K562 (cell line): Measurements from ENCODE around the gene FAM151A. TPM values are rescaled to one million over a fixed set of nuclear protein-coding genes. Genes with fewer than 3 reads are reported as not detected.

ENCODE experiments used
- ATAC-seq: fragments of 200-7000 bp; cut with Tn5 transposase; 3 replicates; pipeline ENCODE4 v1.9.1; 2020; ENCODE audit warnings: moderate library complexity
- BruUV-seq: library from RNA; stranded (reverse); fragments of 400-500 nt; replicated peaks from 2 replicates; lab custom pipeline; 2021; lab: Mats Ljungman, UMichigan
- CTCF ChIA-PET: fragments of 300-600 bp; formaldehyde crosslinking; extraction: SDS; loops from one replicate; lab custom pipeline; 2021; ENCODE audit warnings: low intra/inter-chr PET ratio; lab: Yijun Ruan, JAX
- POLR2A ChIA-PET: fragments of 300-600, 350-650 bp; sonication (Branson Sonifier 250); formaldehyde crosslinking; extraction: SDS; loops from one replicate; lab custom pipeline; 2021; ENCODE audit warnings: antibody characterized with exemption, inconsistent platforms; lab: Yijun Ruan, JAX
- DNase-seq, 4 experiments: peaks; one replicate each; pipeline versions ENCODE4 v3.0.0 to v3.0.0-alpha.2; 2011 to 2018; ENCODE audit warnings: low spot score in 3 of 4, mixed read lengths in 3 of 4; ENCODE audit errors: extremely low read depth in 1 of 4
- FAIRE-seq: peaks from 2 replicates; lab custom pipeline; 2011; peaks lifted over from hg19 to GRCh38; lab: Jason Lieb, UNC
- H2AFZ ChIP-seq: 2 replicates; pipeline ENCODE4 v1.6.0; 2011; ENCODE audit warnings: low read depth, low read length, control low read depth, inconsistent platforms
- H3K27ac ChIP-seq: fragments of 200-600 bp; 3 replicates; pipeline ENCODE4 v1.8.0; 2011; ENCODE audit warnings: low read depth, mild to moderate bottlenecking, control low read depth, inconsistent platforms, low read length, moderate library complexity, mixed read lengths; ENCODE audit errors: extremely low read depth
- H3K27me3 ChIP-seq, 2 experiments: fragments of 300-600 bp in 1 of 2; 2 replicates in 1 of 2; 3 replicates in 1 of 2; pipeline versions ENCODE4 v1.6.0 to v1.8.0; 2011; ENCODE audit warnings: inconsistent platforms in 2 of 2, low read length in 2 of 2, mild to moderate bottlenecking in 1 of 2, mixed read lengths in 1 of 2, moderate library complexity in 1 of 2; ENCODE audit not compliant: control insufficient read depth in 2 of 2, insufficient read depth in 2 of 2
- H3K36me3 ChIP-seq: fragments of 300-600 bp; 3 replicates; pipeline ENCODE4 v1.8.0; 2011; ENCODE audit warnings: mild to moderate bottlenecking, low read length, inconsistent platforms; ENCODE audit not compliant: control insufficient read depth, insufficient read depth
- H3K4me1 ChIP-seq, 2 experiments: fragments of 200-600 bp in 1 of 2; replicated peaks in 1 of 2; 2 replicates in 1 of 2; 3 replicates in 1 of 2; pipeline versions ENCODE4 v1.5.1 to v1.8.0; 2011; ENCODE audit warnings: inconsistent platforms in 2 of 2, low read length in 2 of 2, mild to moderate bottlenecking in 1 of 2, mixed read lengths in 1 of 2, moderate library complexity in 1 of 2; ENCODE audit not compliant: control insufficient read depth in 2 of 2, insufficient read depth in 2 of 2
- H3K4me2 ChIP-seq: 2 replicates; pipeline ENCODE4 v1.6.1; 2011; ENCODE audit warnings: low read length, control low read depth, inconsistent platforms, mixed read lengths; ENCODE audit not compliant: insufficient read depth
- H3K4me3 ChIP-seq: fragments of 200-600 bp; sonication (generic), shearing (Covaris generic); 2 replicates; pipeline ENCODE4 v1.5.1; 2016; ENCODE audit warnings: control low read depth, inconsistent platforms
- H3K79me2 ChIP-seq: fragments of 200-600 bp; 3 replicates; pipeline ENCODE4 v1.8.0; 2011; ENCODE audit warnings: low read length, inconsistent platforms; ENCODE audit not compliant: control insufficient read depth, insufficient read depth
- H3K9ac ChIP-seq, 2 experiments: 2 replicates each; pipeline versions ENCODE4 v1.6.0 to v1.6.1; 2011; ENCODE audit warnings: low read depth in 2 of 2, low read length in 2 of 2, control low read depth in 1 of 2, inconsistent platforms in 1 of 2, mild to moderate bottlenecking in 1 of 2, mixed read lengths in 1 of 2; ENCODE audit not compliant: insufficient read depth in 1 of 2
- H3K9me1 ChIP-seq: one replicate; pipeline ENCODE4 v1.6.0; 2011; ENCODE audit warnings: inconsistent platforms, mild to moderate bottlenecking, low read length, moderate library complexity; ENCODE audit not compliant: control insufficient read depth, insufficient read depth
- H3K9me3 ChIP-seq: replicated peaks from 2 replicates; pipeline ENCODE4 v1.5.1; 2011; ENCODE audit warnings: low read depth, low read length, inconsistent platforms; ENCODE audit not compliant: control insufficient read depth, insufficient read depth
- H4K20me1 ChIP-seq: replicated peaks from 2 replicates; pipeline ENCODE4 v1.6.1; 2011; ENCODE audit warnings: low read length, inconsistent platforms, mixed read lengths; ENCODE audit not compliant: control insufficient read depth, insufficient read depth
- BRD9 ChIP-seq: fragments of 450-650 bp; IDR thresholded peaks from 2 replicates; pipeline ENCODE4 v1.6.1; 2018; ENCODE audit warnings: low read depth; ENCODE audit not compliant: partially characterized antibody
- CAMTA2 ChIP-seq: fragments of 250-450 bp; sonication (Bioruptor Pico); conservative IDR thresholded peaks from 2 replicates; pipeline ENCODE4 v1.5.1; 2022
- ESRRB ChIP-seq: fragments of 250-450 bp; sonication (Bioruptor Pico); IDR thresholded peaks from 2 replicates; pipeline ENCODE4 v1.5.0; 2020; ENCODE audit warnings: mild to moderate bottlenecking, moderate library complexity, borderline replicate concordance
- FOXK2 ChIP-seq, 2 experiments: fragments of 450-650 bp; IDR thresholded peaks in 1 of 2; conservative IDR thresholded peaks in 1 of 2; 2 replicates each; pipeline ENCODE4 v1.6.1; 2016; ENCODE audit warnings: low read depth in 2 of 2, mild to moderate bottlenecking in 1 of 2
- KLF10 ChIP-seq: fragments of 250-450 bp; sonication (Bioruptor Pico); IDR thresholded peaks from 2 replicates; pipeline ENCODE4 v1.6.1; 2021; ENCODE audit warnings: matching md5 sums
- STAG1 ChIP-seq: sonication (generic); formaldehyde crosslinking; IDR thresholded peaks from 2 replicates; pipeline ENCODE4 v1.5.0; 2020; ENCODE audit warnings: missing genetic modification reagents, borderline replicate concordance
- TAF9B ChIP-seq: fragments of 450-650 bp; IDR thresholded peaks from 2 replicates; pipeline ENCODE4 v1.6.1; 2018; ENCODE audit warnings: mild to moderate bottlenecking; ENCODE audit not compliant: partially characterized antibody
- WGBS: fragments of 100-300 bp; shearing (Covaris generic); methylation state at CpG from one replicate; pipeline ENCODE4 v1.1.6; 2016; ENCODE audit warnings: low coverage, mixed read lengths; ENCODE audit not compliant: insufficient coverage; ENCODE audit errors: missing lambda C conversion rate; 5-methylcytosine and 5-hydroxymethylcytosine counted together
- in situ Hi-C: fragments of 300-500 bp; cut with MboI; formaldehyde crosslinking; loops from 4 replicates; pipeline ENCODE4 v1.15.0; 2018; ENCODE audit warnings: inconsistent platforms, mixed read lengths
- intact Hi-C: fragments of 100-400 bp; cut with micrococcal nuclease; formaldehyde crosslinking; loops from 2 replicates; pipeline ENCODE4 v1.14.2; 2022
- polyA plus RNA-seq, 8 experiments: library from polyadenylated mRNA; depleted of rRNA in 4 of 8; stranded (reverse) in 5 of 8; unstranded in 3 of 8; fragments of >200 nt; fragmentation: Nextera tagmentation in 2 of 8; fragmentation: Illumina TruSeq in 1 of 8; extraction: Ambion mirVana in 2 of 8; extraction: Trizol in 1 of 8; gene quantifications; 2 replicates each; pipeline versions ENCODE4 v1.2.1 to v1.2.3, GENCODE V29; 2011 to 2014; ENCODE audit warnings: inconsistent platforms in 1 of 8, missing spikeins in 1 of 8
- total RNA-seq, 7 experiments: library from RNA; depleted of rRNA in 6 of 7; stranded (reverse); fragments of >200 nt in 6 of 7; fragmentation: Illumina TruSeq in 2 of 7; extraction: Trizol in 2 of 7; gene quantifications; 2 replicates each; pipeline versions ENCODE4 v1.2.1 to v1.2.3, GENCODE V29; 2011 to 2021; ENCODE audit warnings: low replicate concordance in 1 of 7

The FAM151A gene
- total and polyA plus RNA-seq, 9 of the 15 experiments (the other 6 are each of a cell fraction or from before 2014, with no cell fraction given), result not detected

GRCh38 chr1:54619749-54620148, 3.6 kb downstream of the FAM151A start:
- H4K20me1 ChIP-seq, result no peaks in the 10 kb centered on the region
- ATAC-seq (no peak), DNase-seq (no peak), FAIRE-seq (no peak)
- intact Hi-C loops, result no loop called here
- no peak overlapping the region for H3K27ac ChIP-seq
- H3K9ac ChIP-seq, result no peak overlapping the region
- in situ Hi-C loops, result no loop called here
- no peaks in the 10 kb centered on the region for H3K9me3 ChIP-seq
- no peaks in the 10 kb centered on the region for H3K79me2 ChIP-seq
- ChIA-PET POLR2A (interaction anchor here (0.6 to 1.4 kb wide), 3 partner anchors 9 to 392 kb away, joined by 4 to 7 read pairs (median 4); no protein-coding TSS in a partner anchor), CTCF (no interaction called here)
- BruUV-seq, result no TSS peak
- H3K27me3 ChIP-seq, result peaks cover 39 to 72% of the 10 kb centered on the region in 2 experiments
- H2AFZ ChIP-seq, result no peak overlapping the region
- no peak overlapping the region for H3K4me2 ChIP-seq
- H3K4me1 ChIP-seq, result no peaks in the 10 kb centered on the region; a peak in 2 of 5 replicates
- H3K4me3 ChIP-seq, result no peak overlapping the region
- H3K9me1 ChIP-seq, result no peaks in the 10 kb centered on the region
- WGBS, result 2% methylated on average over 8 of the region's 8 CpGs
- no peak for TF ChIP-seq KLF10 (CRISPR knock-in tag)
- TF ChIP-seq FOXK2 (conservative IDR thresholded peaks at IDR 0.05 in 1 of 2, IDR thresholded peaks at IDR 0.05 in 1 of 2; ENCODE audit: low read depth in 2 of 2), result no peak
- no peak for TF ChIP-seq STAG1 (CRISPR knock-in tag)
- no peak for TF ChIP-seq TAF9B
- no peak for TF ChIP-seq CAMTA2 (CRISPR knock-in tag)
- TF ChIP-seq BRD9, result no peak
- no peak for TF ChIP-seq ESRRB
- H3K36me3 ChIP-seq, result no peaks in the 10 kb centered on the region
